ENCODE measurements around the gene HERPUD1. TPM values are rescaled to one million over a fixed set of nuclear protein-coding genes. Genes with fewer than 3 reads are reported as not detected.

Gene HERPUD1
- total RNA-seq: 100 to 1,000 TPM in 1 of 2 donors, 10 to 100 TPM in 1; 57.8 to 219 TPM
- 100 to 1,000 TPM in 1 of 2 donors, 10 to 100 TPM in 1; 98.5 to 138 TPM for polyA plus RNA-seq

- H3K36me3 ChIP-seq (ENCODE audit: control insufficient read depth in 4 of 4, insufficient read depth in 3 of 4, low read depth in 1 of 4, low read length in 3 of 4): peaks cover 5 to 23% (median 18%) of the 10 kb centered on the region in 4 donors
- no peak for TF ChIP-seq FOXA2 (IDR thresholded peaks at IDR 0.05)
- TF ChIP-seq REST (IDR thresholded peaks at IDR 0.05): peak; percentile 94
- TF ChIP-seq SP1 (IDR thresholded peaks at IDR 0.05): peak; percentile 93
- peak; percentile 95 for TF ChIP-seq ATF3 (IDR thresholded peaks at IDR 0.05)
- TF ChIP-seq NR2F2 (IDR thresholded peaks at IDR 0.05): peak; percentile 15
- no peak for TF ChIP-seq MAX (IDR thresholded peaks at IDR 0.05)
- no peak for TF ChIP-seq HNF4G (IDR thresholded peaks at IDR 0.05)
- peak; percentile 98 for TF ChIP-seq TAF1 (conservative IDR thresholded peaks at IDR 0.05)
- no peak for TF ChIP-seq GABPA (IDR thresholded peaks at IDR 0.05 in 1 of 2, conservative IDR thresholded peaks at IDR 0.05 in 1 of 2)
- peak; percentile 55 to 86 for TF ChIP-seq EGR1 (IDR thresholded peaks at IDR 0.05; ENCODE audit: low read depth in 2 of 2)
- peak; percentile 97 for TF ChIP-seq YY1 (IDR thresholded peaks at IDR 0.05)
- no peak for TF ChIP-seq CTCF (IDR thresholded peaks at IDR 0.05; ENCODE audit: low read depth, low read length, missing input control)
- peak in 1 of 2 donors; percentile 49 for TF ChIP-seq RXRA (IDR thresholded peaks at IDR 0.05)
- TF ChIP-seq FOXA1 (IDR thresholded peaks at IDR 0.05): no peak
- TF ChIP-seq JUND (IDR thresholded peaks at IDR 0.05): peak; percentile 43 to 67
- TF ChIP-seq RAD21 (IDR thresholded peaks at IDR 0.05): peak in 1 of 2 donors; percentile 27
- TF ChIP-seq ZBTB33 (IDR thresholded peaks at IDR 0.05): no peak
- TF ChIP-seq HNF4A (conservative IDR thresholded peaks at IDR 0.05): no peak
- peaks cover 2 to 31% (median 25%) of the 10 kb centered on the region in 4 donors for H3K4me1 ChIP-seq (ENCODE audit: control insufficient read depth in 4 of 4, insufficient read depth in 4 of 4, low read length in 3 of 4)
- peak within 1 kb of the TSS; percentile 79 to 98 (median 91) for H3K4me3 ChIP-seq (ENCODE audit: low read depth in 1 of 3, low read length in 3 of 3)
- under 1% methylated on average over 83 of the region's 83 CpGs for WGBS
- peak; percentile 97 for DNase-seq (ENCODE audit: low spot score)
- H3K27ac ChIP-seq (ENCODE audit: low read depth in 1 of 2, low read length in 2 of 2): peak within 1 kb of the TSS; percentile 95 to 97
- H3K27me3 ChIP-seq (ENCODE audit: control insufficient read depth in 4 of 4, insufficient read depth in 4 of 4, low read length in 3 of 4): no peaks in the 10 kb centered on the region
- H3K9ac ChIP-seq (ENCODE audit: low read depth in 1 of 2, low read length in 2 of 2): peak within 1 kb of the TSS; percentile 95 to 97
- no peaks in the 10 kb centered on the region for H3K9me3 ChIP-seq (ENCODE audit: control insufficient read depth in 4 of 4, low read length in 3 of 4)
These were observed at the start of gene HERPUD1 for GRCh38 chr16:56931892-56932720. HERPUD1 (plus strand) TSS chr16:56932142; CDS start chr16:56932245, 103 bp downstream.
